HG02852 (cell line): ENCODE results near the gene GPC4.

Experiments
- ATAC-seq: cut with Tn5 transposase; IDR thresholded peaks from one replicate; pipeline ENCODE4 v1.9.1; 2021; ENCODE audit warnings: mild to moderate bottlenecking, moderate library complexity; ENCODE audit not compliant: unreplicated experiment

The GPC4 gene

DNA sequence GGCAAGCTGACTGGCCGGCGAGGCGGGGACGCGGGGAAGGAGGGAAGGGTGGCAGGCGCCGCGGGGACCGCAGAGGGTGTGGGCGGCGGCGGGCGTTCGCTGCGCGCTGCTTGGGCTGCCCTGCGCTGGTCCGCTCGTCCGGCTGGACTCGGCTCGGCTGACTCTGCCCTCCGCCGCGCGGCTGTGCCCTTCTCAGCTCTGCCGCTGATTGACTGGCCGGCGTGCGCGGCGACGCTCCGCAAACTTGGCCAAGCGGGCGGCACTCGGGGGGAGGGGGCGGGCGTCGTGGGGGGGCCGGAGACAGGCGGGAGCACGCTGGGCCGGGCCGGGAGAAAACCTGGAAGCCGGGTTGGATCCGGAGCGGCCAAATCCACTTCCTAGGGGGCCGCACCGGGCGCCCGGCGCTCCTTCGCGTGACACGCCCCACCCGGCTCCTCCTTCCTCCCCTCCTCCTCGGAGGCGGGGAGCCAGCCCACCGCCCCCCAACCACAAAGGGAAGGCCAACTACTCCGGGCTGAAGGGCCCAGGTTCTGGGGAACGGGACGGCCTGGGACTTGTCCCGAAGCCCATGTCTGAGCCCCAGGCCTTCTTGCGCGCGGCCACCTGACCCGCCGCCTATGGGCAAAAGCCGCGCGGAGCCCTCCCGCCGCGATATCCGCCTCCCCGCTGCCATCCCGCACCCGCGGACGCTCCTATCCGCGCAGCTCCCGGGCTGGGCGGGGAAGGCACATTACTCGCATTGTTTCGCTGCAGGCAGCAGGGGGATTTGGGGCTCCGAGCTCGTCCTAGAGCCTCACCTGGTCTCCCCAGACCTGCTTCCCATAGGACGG lies at the start of gene GPC4:
TSS of gene GPC4 (minus strand) at position 214 of the 830 bp plus-strand sequence. CDS start 524 bp downstream, outside the sequence.
- ATAC-seq = no peak

DNA sequence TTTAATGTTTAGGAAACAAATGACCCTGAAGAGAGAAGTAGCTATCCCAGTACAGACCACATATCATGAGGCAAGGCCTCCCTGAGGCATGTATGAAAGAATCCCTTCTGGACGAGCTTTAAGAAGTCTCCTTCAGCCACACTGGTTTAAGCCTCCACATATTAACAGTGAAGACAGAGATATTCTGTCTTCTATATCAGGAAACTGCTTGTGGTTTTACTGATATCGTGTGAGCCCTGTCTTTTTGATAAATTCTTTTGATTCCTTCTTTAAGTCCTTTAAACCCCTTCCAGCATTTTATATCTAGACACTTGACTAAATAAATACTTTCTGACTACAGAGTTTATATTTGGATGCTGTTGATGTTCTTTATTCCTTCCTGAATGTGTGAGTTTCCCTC lies 45.9 kb upstream of the GPC4 start:
- no peak for ATAC-seq

DNA sequence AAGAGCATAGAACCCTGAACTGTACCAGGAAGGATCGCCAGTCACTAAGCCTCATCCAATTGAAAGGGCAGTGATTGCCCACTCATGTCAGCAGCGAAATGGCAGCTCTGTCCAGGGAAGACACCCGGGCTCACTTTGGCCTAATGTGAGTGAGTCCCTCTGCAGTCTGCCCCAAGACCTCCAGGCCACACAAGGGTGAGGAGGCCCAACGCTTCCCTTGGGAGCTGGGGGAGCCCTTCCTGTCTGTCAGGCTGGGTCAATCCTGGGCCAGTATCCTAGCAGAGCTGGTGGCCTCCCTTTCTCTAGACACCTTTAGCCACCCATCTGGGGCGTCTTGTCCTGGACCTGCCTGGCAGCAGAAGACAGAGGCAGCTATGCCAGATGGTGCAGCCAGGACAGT lies 39.6 kb upstream of the GPC4 start:
- no peak for ATAC-seq

DNA sequence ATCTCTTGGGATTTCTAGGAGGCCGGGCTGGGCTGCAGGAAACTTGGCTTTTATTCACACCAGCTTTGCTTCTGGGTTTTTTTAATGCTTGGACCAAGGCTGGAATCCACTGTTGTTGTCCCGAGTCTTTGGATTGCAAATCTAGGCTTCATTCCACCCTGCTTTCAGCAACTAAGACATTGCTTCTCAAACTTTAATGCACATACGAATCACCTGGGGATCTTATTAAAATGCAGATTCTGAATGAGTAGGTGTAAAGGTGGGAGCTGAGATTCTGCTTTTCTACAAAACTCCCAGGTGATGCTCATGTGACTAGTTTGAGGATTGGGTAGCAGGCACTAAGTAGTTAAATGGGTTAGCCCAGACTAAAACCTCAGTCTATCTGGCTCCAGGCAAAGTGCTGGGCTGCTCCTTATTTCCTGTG lies 39.2 kb upstream of the GPC4 start:
- ATAC-seq = no peak

DNA sequence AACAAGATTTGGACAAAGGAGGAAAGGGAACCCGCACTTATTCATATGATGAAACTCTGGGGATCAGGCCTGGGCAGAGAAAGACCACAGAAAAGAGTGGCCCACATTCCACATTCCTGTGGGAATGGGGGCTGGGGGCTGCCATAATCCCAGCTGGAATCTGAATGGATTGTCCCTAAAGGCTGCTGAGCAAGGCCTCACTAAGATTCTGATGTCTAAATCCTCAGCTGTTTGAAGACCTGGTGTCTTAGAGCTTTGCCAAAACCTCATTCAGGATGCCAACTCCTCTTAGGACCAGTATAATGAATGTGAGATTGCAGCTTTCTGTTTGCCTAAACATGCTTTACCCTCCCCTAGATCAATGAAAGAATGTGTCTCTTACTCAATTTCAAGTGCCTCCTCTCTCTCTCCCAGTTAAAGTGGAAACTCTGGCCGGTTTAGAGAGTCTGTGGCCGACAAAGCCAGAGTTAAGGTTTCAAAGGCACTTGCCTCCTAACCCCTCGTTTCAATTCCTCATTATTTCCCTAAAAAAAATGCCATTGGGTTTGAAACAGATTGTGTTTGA lies 33.3 kb upstream of the GPC4 start:
- ATAC-seq = no peak

DNA sequence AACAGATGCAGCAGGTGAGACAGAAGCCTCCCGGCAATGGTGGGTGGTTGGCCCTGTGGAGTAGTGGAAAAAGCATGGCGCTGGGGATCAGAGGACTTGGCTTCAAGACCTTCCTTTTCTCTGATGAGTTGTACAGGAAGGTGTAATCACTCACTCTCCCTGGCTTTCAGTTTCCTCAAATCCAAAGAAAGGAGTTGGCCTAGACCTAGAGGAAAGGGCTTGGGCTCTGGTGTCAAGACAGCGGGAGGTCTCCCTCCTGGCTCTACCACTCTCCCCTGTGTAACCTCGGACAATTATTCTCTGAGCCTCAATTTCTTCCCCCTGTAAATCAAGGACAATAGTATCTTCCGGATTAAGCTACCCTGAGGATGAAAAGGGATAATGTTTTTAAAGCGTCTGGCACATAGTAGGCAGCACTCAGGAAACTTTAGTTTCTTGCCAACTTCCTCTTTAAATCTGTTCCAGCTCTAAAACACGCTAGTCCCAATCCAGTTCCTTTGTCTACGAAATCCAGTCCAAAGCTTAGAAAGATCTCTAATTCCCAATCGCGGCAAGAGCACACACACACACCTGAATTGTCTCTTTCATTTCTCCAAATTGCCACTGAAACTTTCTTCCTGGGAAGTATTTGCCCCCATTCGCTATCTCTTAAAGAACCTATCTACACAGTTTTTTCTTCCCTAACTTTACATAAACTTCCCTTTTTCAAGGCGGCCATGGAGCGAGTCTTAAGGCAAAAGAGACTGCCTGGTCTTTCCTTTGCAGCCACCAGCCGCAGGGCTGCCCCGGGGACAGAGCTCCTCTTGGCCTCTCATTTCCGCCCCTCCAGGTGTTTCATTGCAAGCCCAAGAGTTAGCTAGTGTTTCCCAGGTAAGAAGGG lies 29.9 kb upstream of the GPC4 start:
- no peak for ATAC-seq

DNA sequence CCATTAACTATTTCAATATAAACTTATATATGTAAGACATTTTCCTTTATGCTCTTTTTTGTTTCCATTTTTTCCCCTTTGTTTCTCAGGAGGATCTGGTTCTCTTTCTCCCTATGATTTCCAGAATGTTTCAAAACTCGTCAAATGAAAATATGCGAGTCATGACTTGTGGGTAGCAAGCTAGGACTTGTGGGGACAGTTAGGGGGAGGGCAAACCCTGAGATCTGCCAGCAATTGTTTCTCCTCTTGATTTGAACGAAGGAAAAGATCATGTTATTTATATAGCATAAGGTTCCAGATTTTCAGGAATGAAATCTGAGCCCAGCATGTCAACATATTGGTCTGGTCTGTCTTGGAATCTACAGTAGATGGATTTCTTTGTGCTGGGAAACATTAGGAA lies 28.9 kb upstream of the GPC4 start:
- ATAC-seq = no peak

DNA sequence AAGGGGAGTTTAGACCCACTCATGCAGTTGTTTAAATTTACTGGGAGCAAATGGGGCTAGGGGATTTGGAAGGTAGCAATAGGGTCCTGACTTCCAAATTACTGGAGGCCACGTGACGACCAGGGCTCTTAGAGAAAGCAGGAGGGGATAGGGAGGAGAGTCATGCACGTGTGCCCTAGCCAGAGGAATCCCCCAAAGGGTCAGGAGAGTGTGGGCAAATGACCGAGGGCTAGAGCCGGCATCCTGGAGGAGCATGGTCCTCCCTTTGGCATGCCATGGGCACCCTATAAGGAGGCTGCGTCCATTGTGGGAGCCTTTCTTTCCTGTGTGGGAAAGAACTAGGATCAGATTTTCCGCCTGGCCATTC lies 25.5 kb upstream of the GPC4 start:
- no peak for ATAC-seq

DNA sequence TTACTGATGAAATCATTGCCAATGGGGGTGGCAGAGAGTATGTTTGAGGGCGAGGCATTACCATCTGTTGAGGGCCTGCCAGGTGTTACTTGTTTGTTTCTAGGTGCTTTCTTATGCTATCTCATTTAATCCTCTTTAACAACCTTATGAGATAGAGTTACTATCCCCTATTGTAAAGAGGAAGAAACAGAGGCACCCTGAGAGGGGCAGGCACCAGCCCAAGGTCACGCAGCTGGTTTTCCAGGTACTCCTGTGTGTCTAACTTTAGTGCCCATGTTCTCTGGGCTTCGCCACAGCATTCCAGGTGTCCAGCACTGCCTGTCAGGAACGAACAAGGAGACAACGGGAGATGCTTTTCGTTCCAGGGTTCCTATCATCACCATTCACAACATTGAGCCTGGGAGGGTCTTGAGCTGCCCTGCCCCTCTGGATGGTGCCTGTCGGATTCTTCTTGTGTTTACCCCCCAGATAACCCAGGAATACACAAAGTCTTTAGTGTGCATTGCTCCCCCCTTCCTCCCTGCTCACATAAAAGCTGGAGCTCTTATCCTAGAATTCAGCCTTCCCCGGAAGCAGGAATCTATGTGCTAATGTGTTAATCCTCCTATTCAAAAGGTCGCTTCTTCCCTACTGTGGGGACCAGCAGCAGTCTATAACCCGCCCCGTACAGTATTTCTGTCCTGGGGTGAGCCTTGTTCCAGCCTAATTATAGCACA lies 24.9 kb upstream of the GPC4 start:
- ATAC-seq = no peak

DNA sequence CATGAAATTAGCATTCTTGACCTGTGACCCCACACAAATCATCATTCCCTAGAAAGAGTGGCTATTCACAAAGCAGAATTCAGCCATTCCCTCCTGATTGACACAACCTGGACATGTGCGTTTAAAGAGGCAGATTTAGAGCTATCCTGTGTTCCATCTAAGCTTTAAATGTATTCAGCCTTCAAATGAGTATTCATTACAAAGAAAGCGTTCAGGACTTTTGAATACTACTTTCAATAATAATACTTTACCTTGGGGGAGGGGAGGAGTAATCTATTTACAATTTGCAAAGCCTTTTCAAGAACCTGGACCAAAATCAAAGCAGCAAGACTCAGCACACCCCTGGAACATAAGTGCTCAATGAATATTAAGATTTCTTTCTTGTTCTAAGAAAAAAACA lies 22.5 kb upstream of the GPC4 start:
- no peak for ATAC-seq

DNA sequence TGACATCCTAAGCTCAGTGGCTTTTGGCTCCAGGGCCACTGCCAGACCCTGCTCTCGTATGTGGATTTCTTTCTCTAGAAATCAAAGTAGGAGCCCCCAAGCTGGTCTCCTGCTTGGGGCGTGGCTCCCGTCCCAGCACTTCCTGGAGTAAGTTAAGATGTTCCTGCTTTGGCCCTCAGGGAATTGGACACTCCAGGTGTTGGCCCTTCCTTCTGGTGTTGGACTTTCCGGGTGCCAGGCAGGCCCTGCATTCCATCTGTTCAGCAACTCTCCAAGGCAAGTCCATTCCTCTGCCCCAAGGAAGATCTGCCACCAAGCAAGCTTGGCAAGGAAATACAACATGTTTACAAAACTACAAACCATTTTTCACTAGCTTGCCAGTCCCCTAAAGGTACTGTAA lies 22.1 kb upstream of the GPC4 start:
- no peak for ATAC-seq

DNA sequence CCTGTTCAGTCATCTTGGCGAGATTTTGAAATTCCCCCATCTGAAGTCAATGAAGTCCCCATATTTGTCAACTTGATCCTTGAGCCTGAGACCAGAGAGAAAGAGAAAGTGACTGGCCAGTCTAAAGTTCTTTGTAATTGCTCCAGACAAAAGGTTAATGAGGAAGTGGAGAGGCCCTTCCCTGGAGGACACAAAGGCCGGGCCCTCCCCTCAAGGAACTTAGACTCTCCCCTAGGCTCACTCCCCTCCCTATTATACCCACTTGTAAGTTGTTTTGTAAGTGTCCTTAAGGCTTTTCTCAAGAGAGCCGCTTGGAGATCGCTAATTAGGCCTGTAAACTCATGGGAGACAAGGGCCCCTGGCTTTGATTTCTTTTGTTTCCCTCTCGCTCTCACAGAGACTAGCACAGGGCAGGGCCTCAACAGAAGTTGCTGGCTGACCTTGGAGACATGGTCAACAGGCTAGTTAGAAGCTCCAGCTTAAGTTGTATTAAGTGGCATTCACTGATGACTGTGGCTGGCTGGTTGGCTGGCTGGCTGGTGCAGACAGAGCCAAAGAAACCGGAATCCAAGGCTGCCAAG lies 20.3 kb upstream of the GPC4 start:
- no peak for ATAC-seq

DNA sequence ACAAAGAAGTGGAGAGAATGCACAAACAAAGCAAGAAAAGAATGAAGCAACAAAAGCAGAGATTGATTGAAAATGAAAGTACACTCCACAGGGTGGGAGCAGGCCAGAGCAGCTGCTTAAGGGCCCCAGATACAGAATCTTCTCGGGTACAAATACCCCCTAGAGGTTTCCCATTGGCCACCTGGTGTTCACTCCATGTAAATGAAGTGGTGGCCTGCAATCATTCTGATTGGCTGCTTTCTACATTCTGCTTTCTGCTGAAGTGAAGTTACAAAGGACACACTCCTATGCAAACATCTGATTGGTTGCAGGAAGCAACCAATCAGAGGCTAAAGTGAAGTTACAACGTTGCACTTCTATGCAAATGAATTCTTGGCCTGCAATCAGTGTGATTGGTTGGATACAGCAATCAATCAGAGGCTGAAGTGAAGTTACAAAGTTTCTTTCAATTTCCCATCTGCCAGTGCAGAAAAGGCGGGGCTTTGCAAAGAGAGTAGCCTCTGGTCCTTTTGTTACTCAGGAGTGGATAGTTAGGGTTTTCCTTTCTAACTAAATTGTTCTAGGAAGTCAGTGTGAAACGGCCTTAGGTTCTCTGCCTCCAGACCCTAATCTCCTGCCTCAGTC lies 19.0 kb upstream of the GPC4 start:
- ATAC-seq = no peak

DNA sequence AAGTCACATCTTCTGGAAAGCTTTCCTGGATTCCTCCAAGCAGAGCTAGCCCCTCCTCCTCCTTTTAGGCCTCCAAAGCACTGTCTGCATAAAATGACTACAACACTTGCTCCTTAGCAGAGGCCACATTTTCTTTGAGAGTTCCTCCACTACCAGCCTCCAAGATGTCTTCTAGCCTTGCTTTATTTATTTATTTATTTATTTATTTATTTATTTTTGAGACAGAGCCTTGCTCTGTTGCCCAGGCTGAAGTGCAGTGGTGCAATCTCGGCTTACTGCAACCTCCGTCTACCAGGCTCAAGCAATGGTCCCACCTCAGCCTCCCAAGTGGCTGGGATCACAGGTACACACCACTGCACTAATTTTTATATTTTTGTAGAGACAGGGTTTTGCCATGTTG lies 4.6 kb upstream of the GPC4 start:
- no peak for ATAC-seq

DNA sequence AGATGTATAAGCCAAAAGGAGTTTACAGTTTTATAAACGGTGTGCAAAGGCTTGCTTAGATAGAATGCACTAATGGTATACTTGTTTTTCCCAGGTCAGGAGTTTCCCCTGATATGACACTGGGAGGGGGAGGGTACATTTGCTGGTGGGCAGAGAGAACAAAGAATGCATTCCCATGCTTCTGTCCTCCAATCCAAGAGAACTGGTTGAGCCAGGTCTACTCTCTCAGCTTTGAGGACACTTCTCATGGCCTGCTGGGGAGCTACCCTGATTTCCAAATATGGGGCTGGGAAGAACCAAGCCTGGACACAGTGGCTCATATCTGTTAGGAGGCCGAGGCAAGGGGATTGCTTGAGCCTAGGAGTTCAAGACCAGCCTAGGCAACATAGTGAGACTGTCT lies 3.3 kb upstream of the GPC4 start:
- no peak for ATAC-seq

DNA sequence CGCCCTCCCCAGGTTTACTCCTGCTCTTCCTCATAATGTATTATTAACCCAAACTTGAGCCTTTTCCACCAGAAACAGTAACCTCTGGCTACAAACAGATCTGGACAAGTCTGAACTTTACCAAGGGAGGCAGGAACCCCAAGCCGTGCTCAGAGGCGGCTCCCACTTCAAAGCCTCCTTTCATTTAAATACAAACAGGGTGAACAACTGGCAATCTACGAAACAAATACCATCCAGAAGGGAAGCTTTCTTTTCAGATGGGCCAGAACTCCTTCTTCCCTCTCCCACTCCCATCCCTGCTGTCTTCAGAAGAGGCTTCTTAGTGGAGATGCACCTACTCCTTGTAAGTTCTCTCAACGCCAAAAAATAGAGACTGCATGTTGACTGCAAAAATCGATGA lies 2.1 kb upstream of the GPC4 start:
- ATAC-seq = no peak

DNA sequence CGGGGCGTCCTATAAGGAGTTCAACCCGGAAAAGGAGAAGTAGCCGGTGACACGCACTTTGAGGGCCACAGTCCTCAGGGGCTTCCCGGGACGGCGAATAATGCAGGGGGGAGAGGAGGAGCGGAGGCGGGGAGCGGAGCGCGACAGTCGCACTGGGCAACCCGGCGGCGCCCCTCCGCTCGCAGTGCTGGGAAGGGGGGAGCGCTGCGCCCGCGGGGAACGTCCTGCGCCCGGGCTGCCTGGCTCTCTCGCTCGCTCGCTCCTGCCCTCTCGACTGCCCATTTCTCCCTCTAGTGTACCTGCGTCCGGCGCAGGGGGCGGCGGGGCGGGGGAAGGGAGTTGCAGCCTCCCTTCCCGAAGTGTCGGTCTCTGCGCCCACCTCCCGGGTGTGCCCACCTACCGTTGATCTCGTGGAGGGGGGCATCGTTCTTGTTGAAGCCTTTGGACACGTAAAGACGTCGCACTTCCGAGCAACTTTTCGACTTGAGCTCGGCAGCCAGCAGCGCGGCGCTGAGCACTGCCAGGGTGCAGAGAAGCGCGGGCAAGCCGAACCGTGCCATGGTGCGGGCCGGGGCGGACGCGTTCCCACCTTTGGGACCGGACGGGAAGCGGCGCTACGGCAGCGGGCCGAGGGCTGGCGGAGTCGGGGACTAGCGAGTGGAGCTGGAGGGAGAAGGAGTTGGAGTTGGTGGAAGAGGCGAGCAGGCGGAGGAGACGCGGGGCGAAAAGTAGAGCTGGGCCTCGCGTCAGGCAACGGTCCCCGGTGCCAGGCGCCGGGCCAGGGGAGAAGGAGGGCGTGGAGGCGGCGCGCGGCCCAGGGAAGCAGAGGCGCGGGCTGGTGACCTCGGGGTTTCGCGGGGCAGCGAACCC lies 648 bp downstream of the GPC4 start:
- ATAC-seq = no peak

DNA sequence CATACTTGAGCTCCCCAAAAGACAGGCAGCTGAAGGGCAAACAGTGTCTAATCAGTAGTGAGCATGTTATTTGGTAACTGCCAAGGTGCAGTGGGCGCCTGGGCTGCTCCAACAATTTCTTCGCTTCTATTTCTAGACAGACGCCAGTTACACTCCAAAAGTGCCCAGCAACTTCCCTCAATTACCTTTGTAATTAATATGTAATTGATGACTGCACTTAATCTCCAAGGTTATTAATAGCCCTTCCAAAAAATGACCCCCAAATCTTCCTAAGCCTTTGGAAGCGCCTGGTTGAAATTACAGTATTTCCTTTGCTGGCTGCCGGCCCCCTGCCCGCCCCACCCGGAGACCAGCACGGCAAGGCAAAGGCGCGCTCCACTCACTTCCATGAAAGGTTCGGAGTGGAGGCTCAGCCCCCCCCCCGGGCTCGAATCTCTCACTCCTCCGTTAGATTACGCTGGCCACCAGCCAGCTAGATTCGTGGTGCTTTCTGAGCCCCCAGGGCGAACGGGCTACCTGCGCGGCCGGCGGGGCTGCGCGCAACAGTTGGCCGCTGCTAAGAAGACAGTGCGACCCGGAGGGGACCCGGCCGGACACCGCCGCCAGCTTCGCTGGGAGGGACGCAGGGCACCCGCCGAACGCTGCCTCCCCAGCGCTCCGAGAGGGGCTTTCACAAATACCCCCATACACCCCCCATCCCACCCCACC lies 1.9 kb downstream of the GPC4 start:
- ATAC-seq = no peak

DNA sequence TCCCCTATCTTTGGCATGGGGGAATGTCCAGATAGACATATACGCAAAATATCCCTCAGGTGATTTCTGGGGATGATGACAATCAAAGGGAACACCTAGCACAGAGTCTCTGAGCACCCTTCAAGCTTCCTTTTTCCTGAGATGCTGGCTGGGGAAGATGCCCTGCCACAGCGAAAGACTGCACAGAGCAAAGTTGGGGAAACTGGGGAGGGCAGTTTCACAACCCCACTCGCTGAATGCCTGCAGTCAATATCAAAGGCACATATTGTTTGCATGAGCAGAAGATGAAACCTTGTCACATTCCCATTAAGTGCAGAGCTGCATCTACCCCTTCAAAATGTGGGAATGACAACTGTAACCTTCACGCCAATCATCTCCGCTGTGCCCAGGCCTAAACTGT lies 2.6 kb downstream of the GPC4 start:
- no peak for ATAC-seq
